Gastroesophageal sphincter (tissue), 3 donors: ENCODE data around the gene PAFAH2.

Experiments
- POLR2A ChIP-seq, 2 donors: fragments of 450-650 bp; IDR thresholded peaks; one replicate each; pipeline ENCODE4 v1.6.1; 2017; ENCODE audit warnings: antibody characterized with exemption in 2 of 2, mild to moderate bottlenecking in 2 of 2, moderate library complexity in 1 of 2
- TF ChIP-seq, protein P1 (sequence below), 4 experiments: fragments of 200-600 bp in 2 of 4; fragments of 450-650 bp in 2 of 4; sonication (generic) in 1 of 4; IDR thresholded peaks; one replicate each; pipeline ENCODE4 v1.5.1; 2017 to 2019; ENCODE audit warnings: antibody characterized with exemption in 4 of 4, mild to moderate bottlenecking in 2 of 4, moderate library complexity in 2 of 4

GRCh38 chr1:26022404-26022779 is 24.5 kb upstream of the PAFAH2 start:
- TF ChIP-seq, protein P1, sequence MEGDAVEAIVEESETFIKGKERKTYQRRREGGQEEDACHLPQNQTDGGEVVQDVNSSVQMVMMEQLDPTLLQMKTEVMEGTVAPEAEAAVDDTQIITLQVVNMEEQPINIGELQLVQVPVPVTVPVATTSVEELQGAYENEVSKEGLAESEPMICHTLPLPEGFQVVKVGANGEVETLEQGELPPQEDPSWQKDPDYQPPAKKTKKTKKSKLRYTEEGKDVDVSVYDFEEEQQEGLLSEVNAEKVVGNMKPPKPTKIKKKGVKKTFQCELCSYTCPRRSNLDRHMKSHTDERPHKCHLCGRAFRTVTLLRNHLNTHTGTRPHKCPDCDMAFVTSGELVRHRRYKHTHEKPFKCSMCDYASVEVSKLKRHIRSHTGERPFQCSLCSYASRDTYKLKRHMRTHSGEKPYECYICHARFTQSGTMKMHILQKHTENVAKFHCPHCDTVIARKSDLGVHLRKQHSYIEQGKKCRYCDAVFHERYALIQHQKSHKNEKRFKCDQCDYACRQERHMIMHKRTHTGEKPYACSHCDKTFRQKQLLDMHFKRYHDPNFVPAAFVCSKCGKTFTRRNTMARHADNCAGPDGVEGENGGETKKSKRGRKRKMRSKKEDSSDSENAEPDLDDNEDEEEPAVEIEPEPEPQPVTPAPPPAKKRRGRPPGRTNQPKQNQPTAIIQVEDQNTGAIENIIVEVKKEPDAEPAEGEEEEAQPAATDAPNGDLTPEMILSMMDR (IDR thresholded peaks at IDR 0.05) = no peak
- no peak for TF ChIP-seq POLR2A (IDR thresholded peaks at IDR 0.05)
